ENCODE results near the gene STPG1. TPM values are rescaled to one million over a fixed set of nuclear protein-coding genes. Genes with fewer than 3 reads are reported as not detected.

Gene STPG1
- total and polyA plus RNA-seq, 2 of the 13 experiments (the other 11 are each of a cell fraction or from before 2014, with no cell fraction given), result 3.4 to 4.3 TPM

DNA sequence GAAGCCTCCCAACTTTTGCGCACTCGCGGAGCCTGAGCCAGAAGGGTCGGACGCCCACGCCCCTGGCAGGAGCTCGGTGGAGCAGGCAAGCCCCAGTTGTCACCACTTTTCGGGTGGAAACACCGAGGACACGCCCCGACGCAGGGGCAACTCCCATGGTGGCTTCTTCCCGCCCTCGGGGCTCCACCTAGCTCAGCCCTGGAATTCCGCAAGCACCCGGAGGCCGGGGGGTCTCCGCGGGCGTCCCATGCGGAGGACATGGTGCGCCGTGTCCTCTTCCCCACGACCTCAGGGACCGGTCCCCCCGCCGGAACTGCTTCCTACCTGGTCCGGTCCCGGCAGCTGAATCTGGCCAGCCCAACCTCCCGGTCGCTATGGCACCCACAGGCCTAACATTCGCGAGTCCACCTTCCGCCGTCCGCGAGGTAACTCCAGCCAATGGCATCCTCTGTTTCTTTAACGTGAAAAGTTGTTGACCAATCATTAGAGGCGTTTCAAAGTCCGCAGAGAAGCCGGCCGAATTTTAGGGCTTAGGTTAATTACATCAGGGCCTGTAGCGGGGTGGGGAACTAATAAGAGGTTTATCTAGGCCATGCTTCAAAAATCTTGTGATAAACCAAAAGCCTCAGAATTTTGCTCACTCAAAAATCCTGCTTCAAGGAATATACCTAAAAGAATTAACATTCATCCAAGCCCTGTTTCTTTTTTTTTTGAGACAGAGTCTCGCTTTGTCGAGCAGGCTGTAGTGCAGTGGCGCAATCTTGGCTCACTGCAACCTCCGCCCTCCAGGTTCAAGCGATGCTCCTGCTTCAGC is at the start of gene STPG1 (continued):
- 0 out of 2 replicates have a peak, but pooled peaks have one; percentile 12 for TF ChIP-seq NCOA2 (CRISPR knock-in tag; IDR thresholded peaks at IDR 0.05)
- TF ChIP-seq ZNF430 (CRISPR knock-in tag; IDR thresholded peaks at IDR 0.05), result no peak
- peak; percentile 52 to 66; a peak in 3 of 4 replicates for TF ChIP-seq POLR2A (IDR thresholded peaks at IDR 0.05; ENCODE audit: insufficient read depth in 1 of 2, low read depth in 2 of 2, low read length in 2 of 2)
- 0 out of 2 replicates have a peak, but pooled peaks have one; percentile 26 for TF ChIP-seq ZNF644 (CRISPR knock-in tag; IDR thresholded peaks at IDR 0.05; ENCODE audit: low read depth)
- no peak for TF ChIP-seq CHCHD3 (CRISPR knock-in tag; IDR thresholded peaks at IDR 0.05)
- TF ChIP-seq ZNF839 (CRISPR knock-in tag; IDR thresholded peaks at IDR 0.05; ENCODE audit: borderline replicate concordance), result no peak
- TF ChIP-seq FOXJ3 (CRISPR knock-in tag; IDR thresholded peaks at IDR 0.05; ENCODE audit: borderline replicate concordance), result peak; percentile 40; the same call in 1 of the 2 replicates
- TF ChIP-seq TBX2 (CRISPR knock-in tag; IDR thresholded peaks at IDR 0.05; ENCODE audit: borderline replicate concordance), result peak; percentile 79
- peak; percentile 48 for TF ChIP-seq YY1 (IDR thresholded peaks at IDR 0.05; ENCODE audit: insufficient read depth, insufficient replicate concordance, low read depth, low read length)
- TF ChIP-seq KDM5B (CRISPR knock-in tag; IDR thresholded peaks at IDR 0.05; ENCODE audit: borderline replicate concordance), result peak; percentile 78; the same call in 1 of the 2 replicates
- no peak for TF ChIP-seq ERF (CRISPR knock-in tag; IDR thresholded peaks at IDR 0.05)
- TF ChIP-seq ZNF589 (CRISPR knock-in tag; conservative IDR thresholded peaks at IDR 0.05), result no peak
- TF ChIP-seq ZNF547 (CRISPR knock-in tag; IDR thresholded peaks at IDR 0.05), result peak; percentile 74; the same call in 1 of the 2 replicates
- TF ChIP-seq NRL (CRISPR knock-in tag; IDR thresholded peaks at IDR 0.05; ENCODE audit: borderline replicate concordance), result no peak; the same call in 1 of the 2 replicates
- TF ChIP-seq, protein P1, sequence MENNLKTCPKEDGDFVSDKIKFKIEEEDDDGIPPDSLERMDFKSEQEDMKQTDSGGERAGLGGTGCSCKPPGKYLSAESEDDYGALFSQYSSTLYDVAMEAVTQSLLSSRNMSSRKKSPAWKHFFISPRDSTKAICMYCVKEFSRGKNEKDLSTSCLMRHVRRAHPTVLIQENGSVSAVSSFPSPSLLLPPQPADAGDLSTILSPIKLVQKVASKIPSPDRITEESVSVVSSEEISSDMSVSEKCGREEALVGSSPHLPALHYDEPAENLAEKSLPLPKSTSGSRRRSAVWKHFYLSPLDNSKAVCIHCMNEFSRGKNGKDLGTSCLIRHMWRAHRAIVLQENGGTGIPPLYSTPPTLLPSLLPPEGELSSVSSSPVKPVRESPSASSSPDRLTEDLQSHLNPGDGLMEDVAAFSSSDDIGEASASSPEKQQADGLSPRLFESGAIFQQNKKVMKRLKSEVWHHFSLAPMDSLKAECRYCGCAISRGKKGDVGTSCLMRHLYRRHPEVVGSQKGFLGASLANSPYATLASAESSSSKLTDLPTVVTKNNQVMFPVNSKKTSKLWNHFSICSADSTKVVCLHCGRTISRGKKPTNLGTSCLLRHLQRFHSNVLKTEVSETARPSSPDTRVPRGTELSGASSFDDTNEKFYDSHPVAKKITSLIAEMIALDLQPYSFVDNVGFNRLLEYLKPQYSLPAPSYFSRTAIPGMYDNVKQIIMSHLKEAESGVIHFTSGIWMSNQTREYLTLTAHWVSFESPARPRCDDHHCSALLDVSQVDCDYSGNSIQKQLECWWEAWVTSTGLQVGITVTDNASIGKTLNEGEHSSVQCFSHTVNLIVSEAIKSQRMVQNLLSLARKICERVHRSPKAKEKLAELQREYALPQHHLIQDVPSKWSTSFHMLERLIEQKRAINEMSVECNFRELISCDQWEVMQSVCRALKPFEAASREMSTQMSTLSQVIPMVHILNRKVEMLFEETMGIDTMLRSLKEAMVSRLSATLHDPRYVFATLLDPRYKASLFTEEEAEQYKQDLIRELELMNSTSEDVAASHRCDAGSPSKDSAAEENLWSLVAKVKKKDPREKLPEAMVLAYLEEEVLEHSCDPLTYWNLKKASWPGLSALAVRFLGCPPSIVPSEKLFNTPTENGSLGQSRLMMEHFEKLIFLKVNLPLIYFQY (CRISPR knock-in tag; IDR thresholded peaks at IDR 0.05; ENCODE audit: borderline replicate concordance), result 0 out of 2 replicates have a peak, but pooled peaks have one; percentile 15
- TF ChIP-seq, protein P2, sequence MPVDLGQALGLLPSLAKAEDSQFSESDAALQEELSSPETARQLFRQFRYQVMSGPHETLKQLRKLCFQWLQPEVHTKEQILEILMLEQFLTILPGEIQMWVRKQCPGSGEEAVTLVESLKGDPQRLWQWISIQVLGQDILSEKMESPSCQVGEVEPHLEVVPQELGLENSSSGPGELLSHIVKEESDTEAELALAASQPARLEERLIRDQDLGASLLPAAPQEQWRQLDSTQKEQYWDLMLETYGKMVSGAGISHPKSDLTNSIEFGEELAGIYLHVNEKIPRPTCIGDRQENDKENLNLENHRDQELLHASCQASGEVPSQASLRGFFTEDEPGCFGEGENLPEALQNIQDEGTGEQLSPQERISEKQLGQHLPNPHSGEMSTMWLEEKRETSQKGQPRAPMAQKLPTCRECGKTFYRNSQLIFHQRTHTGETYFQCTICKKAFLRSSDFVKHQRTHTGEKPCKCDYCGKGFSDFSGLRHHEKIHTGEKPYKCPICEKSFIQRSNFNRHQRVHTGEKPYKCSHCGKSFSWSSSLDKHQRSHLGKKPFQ (CRISPR knock-in tag; IDR thresholded peaks at IDR 0.05; ENCODE audit: insufficient replicate concordance), result no peak
- TF ChIP-seq, protein P3, sequence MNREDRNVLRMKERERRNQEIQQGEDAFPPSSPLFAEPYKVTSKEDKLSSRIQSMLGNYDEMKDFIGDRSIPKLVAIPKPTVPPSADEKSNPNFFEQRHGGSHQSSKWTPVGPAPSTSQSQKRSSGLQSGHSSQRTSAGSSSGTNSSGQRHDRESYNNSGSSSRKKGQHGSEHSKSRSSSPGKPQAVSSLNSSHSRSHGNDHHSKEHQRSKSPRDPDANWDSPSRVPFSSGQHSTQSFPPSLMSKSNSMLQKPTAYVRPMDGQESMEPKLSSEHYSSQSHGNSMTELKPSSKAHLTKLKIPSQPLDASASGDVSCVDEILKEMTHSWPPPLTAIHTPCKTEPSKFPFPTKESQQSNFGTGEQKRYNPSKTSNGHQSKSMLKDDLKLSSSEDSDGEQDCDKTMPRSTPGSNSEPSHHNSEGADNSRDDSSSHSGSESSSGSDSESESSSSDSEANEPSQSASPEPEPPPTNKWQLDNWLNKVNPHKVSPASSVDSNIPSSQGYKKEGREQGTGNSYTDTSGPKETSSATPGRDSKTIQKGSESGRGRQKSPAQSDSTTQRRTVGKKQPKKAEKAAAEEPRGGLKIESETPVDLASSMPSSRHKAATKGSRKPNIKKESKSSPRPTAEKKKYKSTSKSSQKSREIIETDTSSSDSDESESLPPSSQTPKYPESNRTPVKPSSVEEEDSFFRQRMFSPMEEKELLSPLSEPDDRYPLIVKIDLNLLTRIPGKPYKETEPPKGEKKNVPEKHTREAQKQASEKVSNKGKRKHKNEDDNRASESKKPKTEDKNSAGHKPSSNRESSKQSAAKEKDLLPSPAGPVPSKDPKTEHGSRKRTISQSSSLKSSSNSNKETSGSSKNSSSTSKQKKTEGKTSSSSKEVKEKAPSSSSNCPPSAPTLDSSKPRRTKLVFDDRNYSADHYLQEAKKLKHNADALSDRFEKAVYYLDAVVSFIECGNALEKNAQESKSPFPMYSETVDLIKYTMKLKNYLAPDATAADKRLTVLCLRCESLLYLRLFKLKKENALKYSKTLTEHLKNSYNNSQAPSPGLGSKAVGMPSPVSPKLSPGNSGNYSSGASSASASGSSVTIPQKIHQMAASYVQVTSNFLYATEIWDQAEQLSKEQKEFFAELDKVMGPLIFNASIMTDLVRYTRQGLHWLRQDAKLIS (CRISPR knock-in tag; IDR thresholded peaks at IDR 0.05), result no peak
- peak; percentile 70 for TF ChIP-seq ZFY (CRISPR knock-in tag; IDR thresholded peaks at IDR 0.05)
- TF ChIP-seq RORA (CRISPR knock-in tag; IDR thresholded peaks at IDR 0.05), result no peak; the same call in 1 of the 2 replicates

Data from HepG2 (cell line).